Mucosa of descending colon (tissue), 3 donors: ENCODE data around the gene NME7. TPM values are rescaled to one million over a fixed set of nuclear protein-coding genes. Genes with fewer than 3 reads are reported as not detected.

Experiments used
- ATAC-seq: fragments of 200-7000 bp; cut with Tn5 transposase; one replicate; pipeline ENCODE4 v1.9.1; 2020; ENCODE audit warnings: mild to moderate bottlenecking, moderate library complexity
- DNase-seq, 3 donors: peaks; one replicate each; pipeline ENCODE4 v3.0.0-alpha.2; 2020
- H3K36me3 ChIP-seq: fragments of 200-600 bp; one replicate; pipeline ENCODE4 v1.8.0; 2021; ENCODE audit warnings: low read depth, mild to moderate bottlenecking
- H3K4me1 ChIP-seq: fragments of 200-600 bp; one replicate; pipeline ENCODE4 v1.8.0; 2021; ENCODE audit warnings: low read depth, mild to moderate bottlenecking
- H3K4me3 ChIP-seq: fragments of 200-600 bp; one replicate; pipeline ENCODE4 v1.8.0; 2021; ENCODE audit warnings: mild to moderate bottlenecking
- H3K9me3 ChIP-seq: fragments of 200-600 bp; one replicate; pipeline ENCODE4 v1.8.0; 2021; ENCODE audit warnings: mild to moderate bottlenecking
- CTCF ChIP-seq: fragments of 200-600 bp; IDR thresholded peaks from one replicate; pipeline ENCODE4 v1.8.0; 2022; ENCODE audit warnings: antibody characterized with exemption, mild to moderate bottlenecking
- intact Hi-C, 2 donors: fragments of 100-400 bp; cut with DNase I in 1 of 2; cut with micrococcal nuclease in 1 of 2; formaldehyde crosslinking; loops; one replicate each; pipeline versions ENCODE4 v1.11.0 to v1.11.1; 2022; cut with DNase I, micrococcal nuclease
- total RNA-seq, 3 donors: library from RNA; stranded (reverse); fragmentation: NEBNext Ultra II Directional in 2 of 3; extraction: Animal tissue kit (Norgen Biotek cat#: 25700) in 2 of 3; gene quantifications; one replicate each; pipeline versions ENCODE4 v1.2.1 to v1.2.4, GENCODE V29; 2021 to 2023
- donor health status: DM: no; HTN: no; CAD: no; lungs with moderate emphysema.
- donor health status: DM: no; HTN: no; CAD: no.
- donor health status: DM: no; HTN: yes; CAD: no.

Gene NME7
- total RNA-seq, 3 donors from 2014 or later = 6.4 to 15.6 (median 7.2) TPM

- ATAC-seq (no peak), DNase-seq (no peak)
- intact Hi-C loops = no loop called here
- Histone ChIP-seq H3K4me3 (no peak overlapping the region), H3K4me1 (no peaks in the 10 kb centered on the region), H3K36me3 (no peaks in the 10 kb centered on the region), H3K9me3 (no peaks in the 10 kb centered on the region)
- TF ChIP-seq CTCF = no peak
These were observed 167.3 kb downstream of the NME7 start for GRCh38 chr1:169200319-169200718.

DNA sequence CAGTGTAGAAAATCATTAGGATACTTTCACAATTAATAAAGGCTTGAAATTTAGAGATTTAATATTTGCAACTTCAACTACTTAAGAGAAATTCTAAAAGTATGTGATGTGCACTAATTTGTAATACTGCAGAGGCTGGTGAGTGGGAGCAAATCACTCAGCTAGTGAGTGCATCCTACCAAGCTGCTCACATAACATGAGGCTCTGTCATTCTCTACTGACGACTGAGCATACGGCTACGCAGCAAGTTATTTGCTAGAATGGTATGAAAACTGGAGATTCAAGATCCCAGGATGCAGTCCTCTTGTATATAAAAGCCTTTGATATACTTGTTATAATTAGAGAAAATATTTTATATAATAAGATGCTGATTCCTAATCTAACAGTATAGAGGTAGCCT, 171.0 kb downstream of the NME7 start:
- no peak for ATAC-seq
- H3K4me1 ChIP-seq = no peaks in the 10 kb centered on the region
- no peak overlapping the region for H3K4me3 ChIP-seq
- H3K9me3 ChIP-seq = no peaks in the 10 kb centered on the region
- intact Hi-C loops = no loop called here
- TF ChIP-seq CTCF = no peak
- DNase-seq = no peak
- no peaks in the 10 kb centered on the region for H3K36me3 ChIP-seq

GRCh38 chr1:169196161-169196560, 171.4 kb downstream of the NME7 start:
- H3K36me3 ChIP-seq = no peaks in the 10 kb centered on the region
- DNase-seq (no peak), ATAC-seq (no peak)
- no peak overlapping the region for H3K4me3 ChIP-seq
- TF ChIP-seq CTCF = no peak
- H3K4me1 ChIP-seq = no peaks in the 10 kb centered on the region
- intact Hi-C loops = no loop called here
- H3K9me3 ChIP-seq = no peaks in the 10 kb centered on the region

- no peak for TF ChIP-seq CTCF
- H3K36me3 ChIP-seq = no peaks in the 10 kb centered on the region
- no peaks in the 10 kb centered on the region for H3K9me3 ChIP-seq
- ATAC-seq (no peak), DNase-seq (no peak)
- H3K4me3 ChIP-seq = no peak overlapping the region
- intact Hi-C loops = no loop called here
- no peaks in the 10 kb centered on the region for H3K4me1 ChIP-seq
These were observed 174.3 kb downstream of the NME7 start for GRCh38 chr1:169193191-169193850.

- Histone ChIP-seq H3K36me3 (no peaks in the 10 kb centered on the region), H3K9me3 (no peaks in the 10 kb centered on the region), H3K4me3 (no peak overlapping the region), H3K4me1 (no peaks in the 10 kb centered on the region)
- no peak for ATAC-seq
- no peak for TF ChIP-seq CTCF
- intact Hi-C loops = no loop called here
- no peak for DNase-seq
These were observed 181.5 kb downstream of the NME7 start for GRCh38 chr1:169186106-169186505.

- no peaks in the 10 kb centered on the region for H3K4me1 ChIP-seq
- no peaks in the 10 kb centered on the region for H3K36me3 ChIP-seq
- TF ChIP-seq CTCF = no peak
- DNase-seq = no peak
- no peak overlapping the region for H3K4me3 ChIP-seq
- intact Hi-C loops = no loop called here
- ATAC-seq = no peak
- no peaks in the 10 kb centered on the region for H3K9me3 ChIP-seq
These were observed 182.8 kb downstream of the NME7 start for GRCh38 chr1:169184812-169185211.
